K562 (cell line): ENCODE measurements around the gene THEM5. TPM values are rescaled to one million over a fixed set of nuclear protein-coding genes. Genes with fewer than 3 reads are reported as not detected.
"Not testable (repeated sequence)": the region's sequence is repeated elsewhere in the genome, so short reads cannot be mapped to it uniquely, and the experiment has no call there.

Experiments
- ATAC-seq: fragments of 200-7000 bp; cut with Tn5 transposase; 3 replicates; pipeline ENCODE4 v1.9.1; 2020; ENCODE audit warnings: moderate library complexity
- BruUV-seq: library from RNA; stranded (reverse); fragments of 400-500 nt; replicated peaks from 2 replicates; lab custom pipeline; 2021; lab: Mats Ljungman, UMichigan
- CTCF ChIA-PET: fragments of 300-600 bp; formaldehyde crosslinking; extraction: SDS; loops from one replicate; lab custom pipeline; 2021; ENCODE audit warnings: low intra/inter-chr PET ratio; lab: Yijun Ruan, JAX
- POLR2A ChIA-PET: fragments of 300-600, 350-650 bp; sonication (Branson Sonifier 250); formaldehyde crosslinking; extraction: SDS; loops from one replicate; lab custom pipeline; 2021; ENCODE audit warnings: antibody characterized with exemption, inconsistent platforms; lab: Yijun Ruan, JAX
- DNase-seq, 4 experiments: peaks; one replicate each; pipeline versions ENCODE4 v3.0.0 to v3.0.0-alpha.2; 2011 to 2018; ENCODE audit warnings: low spot score in 3 of 4, mixed read lengths in 3 of 4; ENCODE audit errors: extremely low read depth in 1 of 4
- FAIRE-seq: peaks from 2 replicates; lab custom pipeline; 2011; peaks lifted over from hg19 to GRCh38; lab: Jason Lieb, UNC
- H2AFZ ChIP-seq: 2 replicates; pipeline ENCODE4 v1.6.0; 2011; ENCODE audit warnings: low read depth, low read length, control low read depth, inconsistent platforms
- H3K27ac ChIP-seq: fragments of 200-600 bp; 3 replicates; pipeline ENCODE4 v1.8.0; 2011; ENCODE audit warnings: low read depth, mild to moderate bottlenecking, control low read depth, inconsistent platforms, low read length, moderate library complexity, mixed read lengths; ENCODE audit errors: extremely low read depth
- H3K27me3 ChIP-seq, 2 experiments: fragments of 300-600 bp in 1 of 2; 2 replicates in 1 of 2; 3 replicates in 1 of 2; pipeline versions ENCODE4 v1.6.0 to v1.8.0; 2011; ENCODE audit warnings: inconsistent platforms in 2 of 2, low read length in 2 of 2, mild to moderate bottlenecking in 1 of 2, mixed read lengths in 1 of 2, moderate library complexity in 1 of 2; ENCODE audit not compliant: control insufficient read depth in 2 of 2, insufficient read depth in 2 of 2
- H3K36me3 ChIP-seq: fragments of 300-600 bp; 3 replicates; pipeline ENCODE4 v1.8.0; 2011; ENCODE audit warnings: mild to moderate bottlenecking, low read length, inconsistent platforms; ENCODE audit not compliant: control insufficient read depth, insufficient read depth
- H3K4me1 ChIP-seq, 2 experiments: fragments of 200-600 bp in 1 of 2; replicated peaks in 1 of 2; 2 replicates in 1 of 2; 3 replicates in 1 of 2; pipeline versions ENCODE4 v1.5.1 to v1.8.0; 2011; ENCODE audit warnings: inconsistent platforms in 2 of 2, low read length in 2 of 2, mild to moderate bottlenecking in 1 of 2, mixed read lengths in 1 of 2, moderate library complexity in 1 of 2; ENCODE audit not compliant: control insufficient read depth in 2 of 2, insufficient read depth in 2 of 2
- H3K4me2 ChIP-seq: 2 replicates; pipeline ENCODE4 v1.6.1; 2011; ENCODE audit warnings: low read length, control low read depth, inconsistent platforms, mixed read lengths; ENCODE audit not compliant: insufficient read depth
- H3K4me3 ChIP-seq: fragments of 200-600 bp; sonication (generic), shearing (Covaris generic); 2 replicates; pipeline ENCODE4 v1.5.1; 2016; ENCODE audit warnings: control low read depth, inconsistent platforms
- H3K79me2 ChIP-seq: fragments of 200-600 bp; 3 replicates; pipeline ENCODE4 v1.8.0; 2011; ENCODE audit warnings: low read length, inconsistent platforms; ENCODE audit not compliant: control insufficient read depth, insufficient read depth
- H3K9ac ChIP-seq, 2 experiments: 2 replicates each; pipeline versions ENCODE4 v1.6.0 to v1.6.1; 2011; ENCODE audit warnings: low read depth in 2 of 2, low read length in 2 of 2, control low read depth in 1 of 2, inconsistent platforms in 1 of 2, mild to moderate bottlenecking in 1 of 2, mixed read lengths in 1 of 2; ENCODE audit not compliant: insufficient read depth in 1 of 2
- H3K9me1 ChIP-seq: one replicate; pipeline ENCODE4 v1.6.0; 2011; ENCODE audit warnings: inconsistent platforms, mild to moderate bottlenecking, low read length, moderate library complexity; ENCODE audit not compliant: control insufficient read depth, insufficient read depth
- H3K9me3 ChIP-seq: replicated peaks from 2 replicates; pipeline ENCODE4 v1.5.1; 2011; ENCODE audit warnings: low read depth, low read length, inconsistent platforms; ENCODE audit not compliant: control insufficient read depth, insufficient read depth
- H4K20me1 ChIP-seq: replicated peaks from 2 replicates; pipeline ENCODE4 v1.6.1; 2011; ENCODE audit warnings: low read length, inconsistent platforms, mixed read lengths; ENCODE audit not compliant: control insufficient read depth, insufficient read depth
- CTBP1 ChIP-seq: fragments of 450-650 bp; IDR thresholded peaks from 2 replicates; pipeline ENCODE4 v1.6.1; 2016; ENCODE audit warnings: borderline replicate concordance
- DLX4 ChIP-seq: fragments of 250-450 bp; sonication (Bioruptor Pico); IDR thresholded peaks from 2 replicates; pipeline ENCODE4 v1.6.1; 2021; ENCODE audit warnings: mild to moderate bottlenecking
- NONO ChIP-seq, 2 experiments: fragments of 200-400 bp in 1 of 2; fragments of 450-650 bp in 1 of 2; formaldehyde crosslinking in 1 of 2; IDR thresholded peaks; 2 replicates each; pipeline ENCODE4 v1.6.1; 2017; ENCODE audit warnings: low read depth in 2 of 2, mild to moderate bottlenecking in 2 of 2, moderate library complexity in 2 of 2, low read length in 1 of 2
- NR0B1 ChIP-seq: fragments of 450-650 bp; IDR thresholded peaks from one replicate; pipeline ENCODE4 v1.6.1; 2018; ENCODE audit warnings: mild to moderate bottlenecking, moderate library complexity; ENCODE audit not compliant: partially characterized antibody
- NR4A1 ChIP-seq, 2 experiments: fragments of 250-450 bp in 1 of 2; fragments of 450-650 bp in 1 of 2; sonication (Bioruptor Pico) in 1 of 2; IDR thresholded peaks; 2 replicates each; pipeline versions ENCODE4 v1.4.0 to v1.6.1; 2016 to 2020; ENCODE audit warnings: mild to moderate bottlenecking in 2 of 2, missing compliant biosample characterization in 1 of 2, missing genetic modification characterization in 1 of 2, moderate library complexity in 1 of 2
- SP1 ChIP-seq: sonication (generic); formaldehyde crosslinking; IDR thresholded peaks from 2 replicates; pipeline ENCODE4 v1.8.1; 2022; ENCODE audit warnings: mild to moderate bottlenecking, missing genetic modification reagents
- TEAD1 ChIP-seq, 2 experiments: fragments of 450-650 bp in 1 of 2; sonication (generic) in 1 of 2; formaldehyde crosslinking; IDR thresholded peaks; 2 replicates each; pipeline versions ENCODE4 v1.4.0 to v1.8.0; 2020 to 2022; ENCODE audit warnings: mild to moderate bottlenecking in 2 of 2, missing genetic modification reagents in 1 of 2
- ZSCAN32 ChIP-seq: fragments of 450-650 bp; formaldehyde crosslinking; IDR thresholded peaks from 2 replicates; pipeline ENCODE4 v1.4.0; 2020; ENCODE audit warnings: mild to moderate bottlenecking, moderate library complexity
- WGBS: fragments of 100-300 bp; shearing (Covaris generic); methylation state at CpG from one replicate; pipeline ENCODE4 v1.1.6; 2016; ENCODE audit warnings: low coverage, mixed read lengths; ENCODE audit not compliant: insufficient coverage; ENCODE audit errors: missing lambda C conversion rate; 5-methylcytosine and 5-hydroxymethylcytosine counted together
- in situ Hi-C: fragments of 300-500 bp; cut with MboI; formaldehyde crosslinking; loops from 4 replicates; pipeline ENCODE4 v1.15.0; 2018; ENCODE audit warnings: inconsistent platforms, mixed read lengths
- intact Hi-C: fragments of 100-400 bp; cut with micrococcal nuclease; formaldehyde crosslinking; loops from 2 replicates; pipeline ENCODE4 v1.14.2; 2022
- polyA plus RNA-seq, 8 experiments: library from polyadenylated mRNA; depleted of rRNA in 4 of 8; stranded (reverse) in 5 of 8; unstranded in 3 of 8; fragments of >200 nt; fragmentation: Nextera tagmentation in 2 of 8; fragmentation: Illumina TruSeq in 1 of 8; extraction: Ambion mirVana in 2 of 8; extraction: Trizol in 1 of 8; gene quantifications; 2 replicates each; pipeline versions ENCODE4 v1.2.1 to v1.2.3, GENCODE V29; 2011 to 2014; ENCODE audit warnings: inconsistent platforms in 1 of 8, missing spikeins in 1 of 8
- total RNA-seq, 7 experiments: library from RNA; depleted of rRNA in 6 of 7; stranded (reverse); fragments of >200 nt in 6 of 7; fragmentation: Illumina TruSeq in 2 of 7; extraction: Trizol in 2 of 7; gene quantifications; 2 replicates each; pipeline versions ENCODE4 v1.2.1 to v1.2.3, GENCODE V29; 2011 to 2021; ENCODE audit warnings: low replicate concordance in 1 of 7
- TF ChIP-seq, protein P1 (sequence below): fragments of 250-450 bp; sonication (Bioruptor Pico); IDR thresholded peaks from 2 replicates; pipeline ENCODE4 v1.8.0; 2021; ENCODE audit warnings: moderate library complexity, mild to moderate bottlenecking, inconsistent platforms
- TF ChIP-seq, protein P2 (sequence below): IDR thresholded peaks from 2 replicates; pipeline ENCODE4 v1.6.1; 2011; ENCODE audit not compliant: insufficient read length; ENCODE audit errors: extremely low read depth

THEM5 gene
- total and polyA plus RNA-seq, 9 of the 15 experiments (the other 6 are each of a cell fraction or from before 2014, with no cell fraction given): not detected

DNA sequence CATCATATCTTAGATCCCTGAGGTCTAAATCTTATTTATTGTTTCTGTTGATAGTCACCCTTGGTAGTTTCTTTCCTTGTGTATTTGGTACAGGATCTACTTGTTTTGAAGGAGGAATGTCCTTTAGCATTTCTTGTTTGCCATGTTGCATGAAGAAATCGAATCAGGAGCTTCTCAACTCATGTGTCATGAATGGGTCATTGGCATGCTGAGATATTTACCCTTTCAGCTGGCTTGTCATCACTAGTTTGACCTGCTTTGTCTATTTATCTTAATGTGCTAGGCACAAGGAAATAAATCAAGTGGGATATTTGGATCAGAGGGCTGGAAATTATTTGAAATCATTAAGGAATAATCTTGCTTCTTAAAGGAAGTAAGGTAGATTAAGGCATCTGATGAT, 32.0 kb upstream of the THEM5 start:
- Histone ChIP-seq H3K4me2 (no peak overlapping the region), H3K27me3 (no peaks in the 10 kb centered on the region), H3K9me1 (no peaks in the 10 kb centered on the region), H2AFZ (no peak overlapping the region), H3K4me1 (no peaks in the 10 kb centered on the region), H3K36me3 (peaks cover 40% of the 10 kb centered on the region), H3K27ac (no peak overlapping the region), H3K9me3 (no peaks in the 10 kb centered on the region), H3K79me2 (no peaks in the 10 kb centered on the region), H4K20me1 (no peaks in the 10 kb centered on the region), H3K9ac (no peak overlapping the region), H3K4me3 (no peak overlapping the region)
- no peak for FAIRE-seq
- CTCF ChIA-PET: no interaction called here
- in situ Hi-C loops (no loop called here), intact Hi-C loops (no loop called here)
- WGBS: 88% methylated on average over 1 of the region's 1 CpG
- POLR2A ChIA-PET: no interaction called here
- no peak for ATAC-seq
- no peak for TF ChIP-seq NR4A1 (CRISPR knock-in tag; IDR thresholded peaks at IDR 0.05)
- no peak for TF ChIP-seq NR4A1 (tag; IDR thresholded peaks at IDR 0.05)
- TF ChIP-seq, protein P1, sequence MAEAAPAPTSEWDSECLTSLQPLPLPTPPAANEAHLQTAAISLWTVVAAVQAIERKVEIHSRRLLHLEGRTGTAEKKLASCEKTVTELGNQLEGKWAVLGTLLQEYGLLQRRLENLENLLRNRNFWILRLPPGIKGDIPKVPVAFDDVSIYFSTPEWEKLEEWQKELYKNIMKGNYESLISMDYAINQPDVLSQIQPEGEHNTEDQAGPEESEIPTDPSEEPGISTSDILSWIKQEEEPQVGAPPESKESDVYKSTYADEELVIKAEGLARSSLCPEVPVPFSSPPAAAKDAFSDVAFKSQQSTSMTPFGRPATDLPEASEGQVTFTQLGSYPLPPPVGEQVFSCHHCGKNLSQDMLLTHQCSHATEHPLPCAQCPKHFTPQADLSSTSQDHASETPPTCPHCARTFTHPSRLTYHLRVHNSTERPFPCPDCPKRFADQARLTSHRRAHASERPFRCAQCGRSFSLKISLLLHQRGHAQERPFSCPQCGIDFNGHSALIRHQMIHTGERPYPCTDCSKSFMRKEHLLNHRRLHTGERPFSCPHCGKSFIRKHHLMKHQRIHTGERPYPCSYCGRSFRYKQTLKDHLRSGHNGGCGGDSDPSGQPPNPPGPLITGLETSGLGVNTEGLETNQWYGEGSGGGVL: no peak
- no peak for TF ChIP-seq CTBP1
- TF ChIP-seq NR0B1: no peak
- TF ChIP-seq NONO (IDR thresholded peaks at IDR 0.05; ENCODE audit: low read depth in 2 of 2, low read length in 1 of 2): no peak
- TF ChIP-seq ZSCAN32: no peak
- no peak for TF ChIP-seq TEAD1 (CRISPR knock-in tag; IDR thresholded peaks at IDR 0.05)
- TF ChIP-seq DLX4 (CRISPR knock-in tag): no peak
- TF ChIP-seq SP1: no peak
- TF ChIP-seq, protein P2, sequence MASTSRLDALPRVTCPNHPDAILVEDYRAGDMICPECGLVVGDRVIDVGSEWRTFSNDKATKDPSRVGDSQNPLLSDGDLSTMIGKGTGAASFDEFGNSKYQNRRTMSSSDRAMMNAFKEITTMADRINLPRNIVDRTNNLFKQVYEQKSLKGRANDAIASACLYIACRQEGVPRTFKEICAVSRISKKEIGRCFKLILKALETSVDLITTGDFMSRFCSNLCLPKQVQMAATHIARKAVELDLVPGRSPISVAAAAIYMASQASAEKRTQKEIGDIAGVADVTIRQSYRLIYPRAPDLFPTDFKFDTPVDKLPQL: no peak
- DNase-seq: no peak
- BruUV-seq: no TSS peak

GRCh38 chr1:151884879-151885278, 31.4 kb upstream of the THEM5 start:
- H3K27ac ChIP-seq, H3K79me2 ChIP-seq, ATAC-seq, H4K20me1 ChIP-seq, CTCF ChIA-PET, DNase-seq, H3K9me3 ChIP-seq, H3K4me3 ChIP-seq, H3K27me3 ChIP-seq, H2AFZ ChIP-seq, H3K4me1 ChIP-seq, BruUV-seq, H3K9me1 ChIP-seq, POLR2A ChIA-PET, H3K9ac ChIP-seq, intact Hi-C loops, H3K4me2 ChIP-seq, FAIRE-seq, in situ Hi-C loops: not testable (repeated sequence)
- peaks cover 34% of the 10 kb centered on the region for H3K36me3 ChIP-seq
- 97% methylated on average over 5 of the region's 5 CpGs for WGBS
